ENCODE measurements around the gene SND1.
A peak's percentile ranks its signal among the peaks of the same experiment; 100 is the strongest.
"Not testable (repeated sequence)": the region's sequence is repeated elsewhere in the genome, so short reads cannot be mapped to it uniquely, and the experiment has no call there.

Gene SND1

GRCh38 chr7:128082431-128082830 lies 430.4 kb downstream of the SND1 start:
- DNase-seq: no peak

- no peak for DNase-seq
These were observed 433.1 kb downstream of the SND1 start for GRCh38 chr7:128084896-128085608.

GRCh38 chr7:128090492-128090891 lies 438.5 kb downstream of the SND1 start:
- DNase-seq: no peak

GRCh38 chr7:128091106-128091505 lies 439.1 kb downstream of the SND1 start:
- DNase-seq: no peak

GRCh38 chr7:128092221-128092620 lies 440.2 kb downstream of the SND1 start:
- DNase-seq: no peak

- DNase-seq: no peak
These were observed 441.9 kb downstream of the SND1 start for GRCh38 chr7:128093614-128094570.

GRCh38 chr7:128094686-128095085 lies 442.7 kb downstream of the SND1 start:
- no peak for DNase-seq

- DNase-seq: no peak
These were observed 445.3 kb downstream of the SND1 start for GRCh38 chr7:128097211-128097731.

GRCh38 chr7:128098629-128099028 lies 446.6 kb downstream of the SND1 start:
- DNase-seq: no peak

GRCh38 chr7:128099204-128099671 lies 447.2 kb downstream of the SND1 start:
- DNase-seq: no peak

GRCh38 chr7:128100225-128100948 lies 448.4 kb downstream of the SND1 start:
- no peak for DNase-seq

- no peak for DNase-seq
These were observed 449.1 kb downstream of the SND1 start for GRCh38 chr7:128100949-128101713.

- DNase-seq: no peak
These were observed 450.7 kb downstream of the SND1 start for GRCh38 chr7:128102490-128103291.

GRCh38 chr7:128103498-128104107 lies 451.6 kb downstream of the SND1 start:
- no peak for DNase-seq

GRCh38 chr7:128104108-128104742 lies 452.2 kb downstream of the SND1 start:
- DNase-seq: peak in 1 of 3 donors; percentile 37

GRCh38 chr7:128105228-128106022 lies 453.4 kb downstream of the SND1 start:
- no peak for DNase-seq

- no peak for DNase-seq
These were observed 454.8 kb downstream of the SND1 start for GRCh38 chr7:128106821-128107220.

- not testable (repeated sequence) for DNase-seq
These were observed 455.5 kb downstream of the SND1 start for GRCh38 chr7:128107516-128107915.

- no peak for DNase-seq
These were observed 456.1 kb downstream of the SND1 start for GRCh38 chr7:128108129-128108528.

Measured in suppressor macrophage treated with lipopolysaccharide for 1 hour (primary cell).